ENCODE data around the gene LGR5.
"Not testable (repeated sequence)": the region's sequence is repeated elsewhere in the genome, so short reads cannot be mapped to it uniquely, and the experiment has no call there.

LGR5 gene

GRCh38 chr12:71476513-71476912 is 36.9 kb downstream of the LGR5 start:
- peak; percentile 82 for DNase-seq (ENCODE audit: low read depth)

- DNase-seq (ENCODE audit: low read depth), result no peak
Observed at GRCh38 chr12:71477609-71478008, 38.0 kb downstream of the LGR5 start.

- DNase-seq (ENCODE audit: low read depth), result no peak
Observed at GRCh38 chr12:71478270-71478669, 38.7 kb downstream of the LGR5 start.

- DNase-seq (ENCODE audit: low read depth), result no peak
Observed at GRCh38 chr12:71484272-71484905, 44.8 kb downstream of the LGR5 start.

- DNase-seq (ENCODE audit: low read depth), result not testable (repeated sequence)
Observed at GRCh38 chr12:71490844-71491243, 51.2 kb downstream of the LGR5 start.

GRCh38 chr12:71492604-71493003 is 53.0 kb downstream of the LGR5 start:
- DNase-seq (ENCODE audit: low read depth), result no peak

- DNase-seq (ENCODE audit: low read depth), result no peak
Observed at GRCh38 chr12:71499834-71500233, 60.2 kb downstream of the LGR5 start.

GRCh38 chr12:71503579-71504391 is 64.2 kb downstream of the LGR5 start:
- no peak for DNase-seq (ENCODE audit: low read depth)

GRCh38 chr12:71504476-71504875 is 64.9 kb downstream of the LGR5 start:
- DNase-seq (ENCODE audit: low read depth), result no peak

GRCh38 chr12:71509705-71510104 is 70.1 kb downstream of the LGR5 start:
- DNase-seq (ENCODE audit: low read depth), result no peak

- DNase-seq (ENCODE audit: low read depth), result no peak
Observed at GRCh38 chr12:71517145-71517846, 77.7 kb downstream of the LGR5 start.

GRCh38 chr12:71521125-71521524 is 81.5 kb downstream of the LGR5 start:
- no peak for DNase-seq (ENCODE audit: low read depth)

GRCh38 chr12:71524626-71525025 is 85.0 kb downstream of the LGR5 start:
- no peak for DNase-seq (ENCODE audit: low read depth)

GRCh38 chr12:71533703-71534102 is 94.1 kb downstream of the LGR5 start:
- DNase-seq (ENCODE audit: low read depth), result no peak

GRCh38 chr12:71536279-71536938 is 96.8 kb downstream of the LGR5 start:
- no peak for DNase-seq (ENCODE audit: low read depth)

GRCh38 chr12:71536939-71537622 is 97.5 kb downstream of the LGR5 start:
- DNase-seq (ENCODE audit: low read depth), result no peak

GRCh38 chr12:71538807-71539206 is 99.2 kb downstream of the LGR5 start:
- no peak for DNase-seq (ENCODE audit: low read depth)

GRCh38 chr12:71541583-71541982 is 102.0 kb downstream of the LGR5 start:
- DNase-seq (ENCODE audit: low read depth), result no peak

GRCh38 chr12:71546322-71546861 is 106.8 kb downstream of the LGR5 start:
- no peak for DNase-seq (ENCODE audit: low read depth)

GRCh38 chr12:71548893-71549292 is 109.3 kb downstream of the LGR5 start:
- DNase-seq (ENCODE audit: low read depth), result no peak

- no peak for DNase-seq (ENCODE audit: low read depth)
Observed at GRCh38 chr12:71551529-71551928, 111.9 kb downstream of the LGR5 start.

Measured in GM04503 (cell line).